SW 1271 (cell line): ENCODE data around the gene IP6K3.

Experiments used
- DNase-seq, 2 experiments: peaks; one replicate each; lab custom pipeline; 2025; lab: John Stamatoyannopoulos, UW

IP6K3 gene

DNA sequence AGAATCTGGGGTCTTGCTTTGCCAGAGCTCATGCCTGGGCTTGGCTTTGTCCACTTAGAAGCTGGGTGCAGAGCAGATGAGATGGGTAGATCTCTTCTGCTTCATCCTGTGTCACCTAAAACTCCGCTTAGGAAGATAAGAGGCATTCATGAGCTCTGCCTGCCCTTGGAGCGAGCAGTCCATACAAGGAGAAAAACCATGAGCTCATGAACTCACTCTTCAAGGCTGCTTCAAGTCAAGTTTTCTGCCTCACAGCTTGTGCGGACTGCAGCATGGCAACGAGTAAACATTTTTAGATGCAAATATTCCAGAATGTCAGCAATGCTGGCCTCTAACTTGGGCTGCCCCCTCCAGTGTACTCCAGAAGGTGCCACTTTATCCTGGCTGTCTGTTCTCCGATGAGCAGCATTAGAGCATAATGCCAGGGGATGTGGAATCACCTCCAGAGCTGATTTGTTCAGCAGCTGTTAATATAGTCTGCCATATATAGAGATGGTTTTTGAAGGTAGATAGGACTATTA lies 24.5 kb downstream of the IP6K3 start:
- no peak for DNase-seq

DNA sequence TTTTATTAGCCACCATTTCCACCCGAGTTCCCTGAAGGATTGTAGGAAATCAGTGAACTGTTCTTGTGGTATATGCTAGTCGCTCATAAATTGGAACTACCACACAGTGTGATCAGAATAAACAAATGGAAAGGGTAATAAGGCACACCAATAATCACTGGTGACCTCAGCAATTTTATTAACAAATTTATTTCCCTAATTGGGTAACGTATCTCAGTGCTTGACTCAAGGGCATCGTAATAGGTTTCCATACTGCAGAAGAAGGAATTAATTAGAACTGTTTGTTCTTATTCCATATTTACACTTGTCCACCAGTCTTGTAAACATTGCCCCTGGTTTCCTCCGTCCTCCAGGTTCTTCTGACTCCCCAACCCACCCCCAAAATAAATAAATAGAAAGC lies 25.2 kb downstream of the IP6K3 start:
- no peak for DNase-seq

DNA sequence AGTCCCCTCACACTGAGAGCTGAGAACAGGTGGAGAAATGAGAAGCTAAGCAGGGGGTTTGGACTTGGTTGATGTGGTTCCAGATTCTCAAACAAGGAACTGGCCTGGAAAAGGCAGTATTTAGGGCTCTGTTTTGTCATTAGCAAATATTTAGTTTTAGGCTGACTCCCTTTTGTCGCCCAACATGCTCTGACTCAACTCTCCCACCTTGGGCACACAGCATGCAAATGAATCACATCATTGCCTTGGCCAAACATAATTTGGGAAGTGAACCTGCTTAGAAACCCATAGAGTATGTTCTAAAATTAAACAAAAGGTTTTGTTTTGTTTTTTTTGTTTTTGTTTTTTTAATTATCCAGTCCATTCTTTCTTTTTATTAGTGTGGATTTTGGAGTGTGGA lies 25.7 kb downstream of the IP6K3 start:
- DNase-seq: no peak

DNA sequence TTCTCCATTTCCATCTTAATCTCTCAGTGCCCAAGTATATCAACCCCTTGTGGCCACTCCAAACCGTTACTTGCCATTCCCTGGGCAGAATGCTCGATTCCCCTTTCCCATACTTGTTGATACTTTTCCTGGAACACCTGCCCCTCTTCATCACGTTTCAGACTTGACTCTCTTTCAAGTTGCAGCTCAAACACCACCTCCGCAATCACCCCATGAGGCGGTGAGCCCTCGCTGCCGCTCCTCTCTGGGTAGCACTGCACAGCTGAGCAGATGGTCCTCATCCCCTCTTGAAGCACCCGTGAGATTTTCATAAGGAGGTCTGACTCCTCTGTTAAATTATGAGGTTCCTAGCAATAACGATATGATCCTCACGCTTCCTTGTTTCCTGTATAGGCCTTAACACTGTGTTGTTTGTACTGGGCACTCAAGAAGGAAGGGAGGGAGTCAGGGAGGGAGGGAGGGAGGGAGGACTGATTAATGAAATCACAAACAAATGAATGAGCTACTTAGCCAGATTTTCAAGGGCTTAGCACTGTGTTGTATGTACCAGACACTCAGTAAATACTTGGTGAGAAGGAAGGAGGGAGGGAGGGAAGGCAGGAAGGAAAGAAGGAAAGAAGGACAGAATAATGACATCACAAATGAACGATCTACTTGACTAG lies 27.2 kb downstream of the IP6K3 start:
- DNase-seq: no peak

DNA sequence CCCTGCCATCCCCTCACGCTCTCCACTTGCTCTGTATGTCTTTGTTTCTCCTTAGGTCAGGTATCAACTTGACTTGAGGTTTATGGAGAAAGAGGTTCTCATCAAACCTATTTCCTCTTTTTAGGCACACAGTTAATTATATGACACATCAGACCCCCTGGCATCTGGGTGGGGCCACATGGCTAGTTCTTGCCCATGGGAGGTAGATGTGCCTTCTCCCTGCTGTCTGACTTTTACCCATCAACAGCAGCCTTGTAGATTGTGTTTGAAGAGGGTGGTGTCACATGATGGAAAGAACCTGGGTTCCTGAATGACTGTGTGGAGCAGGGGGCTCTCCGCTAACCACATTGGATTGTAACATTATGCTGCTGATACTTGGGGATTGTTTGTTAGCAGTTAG lies 28.0 kb downstream of the IP6K3 start:
- DNase-seq: no peak

DNA sequence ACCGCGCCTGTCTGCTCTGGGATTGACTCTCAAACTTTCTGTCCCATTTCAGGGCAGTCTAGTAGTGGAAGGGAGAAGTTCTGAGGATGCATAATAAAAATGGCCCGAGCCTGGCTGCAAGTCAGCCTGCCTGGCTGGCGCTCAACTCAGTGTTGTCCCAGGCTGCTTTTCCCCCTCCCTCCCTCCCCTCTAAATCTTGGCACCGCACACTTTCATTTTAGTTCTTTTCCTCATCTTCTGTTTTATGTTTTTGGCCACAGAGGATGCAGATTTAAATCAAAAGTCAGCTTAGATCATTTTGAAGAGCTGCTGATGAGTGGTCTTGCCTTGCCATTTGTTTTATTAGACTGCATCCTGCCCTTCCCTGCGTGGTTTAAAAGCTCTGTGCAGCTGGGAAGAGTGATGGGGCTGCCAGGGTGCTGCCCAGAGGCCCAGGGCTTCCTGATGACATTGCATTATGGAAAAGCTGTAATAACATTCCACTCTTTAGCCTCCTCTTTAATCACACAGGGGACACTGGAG lies 28.7 kb downstream of the IP6K3 start:
- DNase-seq: no peak

DNA sequence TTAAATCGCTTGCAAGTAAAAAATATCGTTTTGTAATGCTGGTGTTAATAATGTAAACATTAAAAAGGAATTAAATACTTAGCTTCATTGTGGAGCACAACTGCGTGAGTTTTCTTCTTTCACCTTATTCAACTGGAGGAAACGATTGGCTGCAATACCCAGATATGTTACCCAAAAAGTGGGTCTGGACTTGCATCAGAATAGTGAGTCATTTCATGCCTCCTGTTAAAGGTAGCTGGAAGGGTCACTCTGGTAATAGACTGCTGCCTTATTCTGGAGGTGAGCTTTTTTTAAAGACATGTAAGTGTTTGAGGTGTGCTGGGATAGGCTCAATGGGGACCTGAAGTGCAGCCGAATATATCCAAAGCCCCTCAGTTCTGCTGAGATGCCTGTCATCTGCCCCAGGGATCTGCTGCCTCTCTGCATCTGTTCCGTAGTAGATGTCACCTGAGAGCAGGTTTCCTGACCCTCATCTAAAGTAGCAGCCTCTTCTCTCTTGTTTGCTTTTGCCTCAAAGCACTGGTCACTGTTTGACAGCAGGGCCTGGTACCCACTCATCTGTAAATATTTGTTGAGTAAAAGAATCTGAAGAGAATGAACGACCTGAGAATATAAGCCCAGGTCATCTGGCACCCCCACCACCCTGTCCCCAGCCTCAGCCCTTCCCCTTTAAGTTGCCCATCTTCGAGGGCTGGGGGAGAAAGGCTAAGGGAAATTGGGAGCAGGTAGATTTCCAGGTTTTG lies 29.6 kb downstream of the IP6K3 start:
- DNase-seq: no peak

DNA sequence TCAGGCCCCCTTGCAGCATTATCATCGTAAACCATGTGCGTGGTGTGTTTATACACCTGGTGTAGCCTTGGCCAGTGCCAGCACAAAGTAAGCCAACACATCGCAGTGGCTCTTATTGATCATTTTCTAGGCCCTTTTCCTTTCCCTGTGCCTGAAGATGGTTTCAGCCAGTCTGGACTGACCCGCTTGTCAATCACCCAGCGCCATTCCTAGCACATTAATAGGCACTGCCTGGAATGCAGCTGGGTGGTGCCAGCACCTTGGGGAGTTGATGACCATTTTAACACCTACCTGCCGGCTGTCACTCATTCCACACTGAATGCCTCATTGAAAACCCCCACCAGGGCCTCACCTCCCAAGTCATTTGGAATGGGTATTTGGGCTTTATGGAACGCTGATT lies 30.3 kb downstream of the IP6K3 start:
- no peak for DNase-seq

DNA sequence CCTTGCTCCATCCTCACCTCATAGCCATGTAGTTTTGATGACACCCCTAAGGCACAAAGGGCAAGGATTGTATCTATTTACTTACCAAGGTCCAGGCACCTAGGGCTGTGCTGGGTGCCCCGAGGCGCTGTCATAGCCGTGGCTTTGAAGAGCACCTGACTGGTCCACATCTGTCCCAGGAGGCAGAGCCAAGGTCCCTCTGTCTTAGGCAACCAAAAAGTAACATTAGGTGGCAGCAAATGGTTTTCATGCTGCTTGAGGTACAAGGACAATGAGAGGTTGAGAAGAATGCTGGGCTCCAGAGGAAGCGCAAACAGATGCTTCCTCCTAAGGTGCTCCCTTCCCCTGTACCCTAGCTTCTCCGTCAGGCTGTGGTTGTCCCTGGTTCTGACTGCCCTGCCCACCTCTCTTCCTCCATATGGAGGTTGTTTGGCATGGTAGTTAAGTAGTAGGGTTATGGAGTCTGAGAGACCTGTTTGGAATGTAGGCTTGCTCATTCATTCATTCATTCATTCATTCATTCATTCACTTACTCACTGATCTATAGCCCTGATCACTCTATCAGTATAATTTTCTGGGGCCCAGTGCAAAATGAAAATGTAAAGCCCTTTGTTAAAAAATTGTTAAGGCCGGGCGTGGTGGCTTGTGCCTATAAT lies 32.2 kb downstream of the IP6K3 start:
- no peak for DNase-seq

DNA sequence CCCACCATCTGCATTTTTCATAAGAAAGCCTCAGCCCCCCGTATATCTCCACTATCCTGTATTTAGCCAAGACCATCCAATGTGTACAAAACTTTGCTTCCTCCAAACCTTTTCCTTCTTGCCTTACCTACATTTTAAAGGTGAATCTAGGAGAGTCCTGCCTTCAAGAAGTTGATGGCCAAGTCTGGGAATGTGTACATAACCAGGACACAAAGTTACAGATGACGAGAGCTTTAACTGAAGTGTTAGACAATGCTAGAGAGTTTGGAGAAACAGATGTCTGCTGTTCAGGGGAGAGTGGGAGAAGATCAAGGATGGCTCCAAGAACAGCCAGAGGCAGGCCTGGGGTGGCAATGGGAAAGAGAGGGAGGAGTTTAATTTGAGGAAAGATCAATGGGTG lies 32.9 kb downstream of the IP6K3 start:
- DNase-seq: no peak

DNA sequence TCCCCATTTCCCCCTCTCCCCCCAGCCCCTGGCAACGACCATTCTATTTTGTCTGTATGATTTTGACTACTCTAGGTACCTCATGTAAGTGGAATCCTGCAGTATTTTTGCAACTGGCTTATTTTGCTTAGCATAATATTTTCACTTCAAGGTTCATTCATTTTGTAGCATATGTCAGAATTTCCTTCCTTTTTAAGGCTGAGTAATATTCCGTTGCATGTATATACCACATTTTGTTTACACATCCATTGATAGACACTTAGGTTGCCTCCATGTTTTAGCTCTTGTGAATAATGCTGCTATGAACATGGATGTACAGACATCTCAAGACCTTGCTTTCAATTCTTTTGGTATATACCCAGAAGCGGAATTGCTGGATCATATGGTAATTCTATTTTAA lies 33.8 kb downstream of the IP6K3 start:
- DNase-seq: no peak

DNA sequence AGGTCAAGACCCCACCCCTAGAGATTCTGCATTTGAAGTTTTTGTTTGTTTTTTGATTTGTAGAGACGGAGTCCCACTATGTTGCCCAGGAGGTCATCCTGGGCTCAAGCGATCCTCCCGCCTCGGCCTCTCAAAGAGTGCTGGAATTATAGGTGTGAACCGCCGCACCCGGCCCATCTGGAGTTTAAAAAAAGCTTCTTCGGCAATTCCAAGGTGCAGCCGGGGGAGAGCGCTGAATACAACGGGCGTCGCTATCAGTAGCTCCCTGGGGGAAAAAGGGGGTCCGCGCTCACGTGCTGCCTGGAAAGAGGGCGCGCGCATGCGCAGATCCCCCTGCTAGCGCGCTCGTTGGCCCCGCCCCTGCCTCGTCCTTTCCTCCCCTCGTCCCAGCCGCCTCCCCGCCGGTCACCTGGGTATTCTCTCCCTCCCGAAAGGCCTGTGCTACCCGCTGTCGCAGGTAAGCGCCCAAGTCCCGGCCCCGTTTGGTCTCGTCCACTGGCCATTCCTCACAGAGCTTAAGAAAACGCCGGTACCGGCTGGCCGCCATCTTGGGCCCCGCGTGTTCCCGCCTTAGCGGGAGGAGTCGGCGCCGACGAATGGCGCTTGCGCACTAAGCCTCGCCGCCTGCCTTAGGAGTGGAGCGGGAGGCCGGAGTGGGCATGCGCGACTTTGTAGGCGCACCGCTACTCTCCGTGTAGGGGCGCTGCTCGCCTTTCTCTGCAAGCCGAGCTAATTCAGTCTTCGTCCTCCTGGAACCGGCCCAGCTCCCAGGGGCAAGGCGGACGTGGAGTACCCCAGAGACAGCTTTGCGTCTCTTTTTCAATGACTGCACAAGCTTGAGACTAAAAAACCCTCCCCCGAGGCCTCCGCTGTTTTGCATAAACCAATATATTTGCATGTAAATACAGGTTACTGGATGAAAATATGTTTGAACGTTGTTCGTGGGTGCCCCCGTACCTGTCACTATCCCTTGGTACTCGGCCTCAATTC lies 35.3 kb downstream of the IP6K3 start, which contains the start of gene UQCC2:
Gene UQCC2 (minus strand): TSS at position 561 of the 990 bp plus-strand sequence. CDS start 14 bp downstream, at position 547.
- peak; percentile 79 to 93 for DNase-seq

DNA sequence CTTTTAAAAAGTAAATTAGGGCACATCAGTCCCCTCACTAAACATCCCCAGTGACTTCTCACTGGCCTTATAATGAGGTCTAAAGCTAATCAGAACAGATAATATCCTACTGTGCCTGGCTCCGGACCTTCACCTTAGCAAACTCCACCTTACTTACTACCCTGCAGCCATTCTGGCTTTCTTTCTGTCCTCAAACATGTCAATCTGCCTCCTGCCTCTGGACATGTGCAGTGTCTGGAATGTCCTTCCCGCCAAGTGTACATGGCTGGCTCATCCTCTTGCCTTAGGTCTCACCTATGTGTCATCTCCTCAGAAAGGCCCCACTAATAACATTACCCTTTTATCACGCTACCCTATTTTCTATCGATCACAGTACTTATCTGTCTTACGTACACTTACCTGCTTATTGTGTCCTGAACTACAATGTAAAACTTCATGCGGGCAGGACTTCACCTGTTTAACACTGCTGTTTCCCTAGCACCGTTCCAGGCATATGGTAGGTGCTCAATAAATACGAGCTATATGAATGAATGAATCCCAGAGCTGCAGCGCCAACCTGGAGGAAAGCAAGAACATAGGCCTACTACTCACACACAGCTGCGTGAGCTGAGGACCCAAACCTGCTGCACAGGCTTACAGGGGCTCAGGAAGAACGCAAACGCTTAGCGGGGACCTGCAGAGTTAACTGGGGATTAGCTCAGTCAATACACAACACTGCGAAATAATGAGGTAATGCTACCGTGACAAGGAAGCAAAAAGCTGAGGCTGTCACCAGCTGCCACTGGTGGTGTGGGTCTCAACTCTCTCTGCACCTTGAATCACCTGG lies 36.2 kb downstream of the IP6K3 start:
- DNase-seq: no peak

DNA sequence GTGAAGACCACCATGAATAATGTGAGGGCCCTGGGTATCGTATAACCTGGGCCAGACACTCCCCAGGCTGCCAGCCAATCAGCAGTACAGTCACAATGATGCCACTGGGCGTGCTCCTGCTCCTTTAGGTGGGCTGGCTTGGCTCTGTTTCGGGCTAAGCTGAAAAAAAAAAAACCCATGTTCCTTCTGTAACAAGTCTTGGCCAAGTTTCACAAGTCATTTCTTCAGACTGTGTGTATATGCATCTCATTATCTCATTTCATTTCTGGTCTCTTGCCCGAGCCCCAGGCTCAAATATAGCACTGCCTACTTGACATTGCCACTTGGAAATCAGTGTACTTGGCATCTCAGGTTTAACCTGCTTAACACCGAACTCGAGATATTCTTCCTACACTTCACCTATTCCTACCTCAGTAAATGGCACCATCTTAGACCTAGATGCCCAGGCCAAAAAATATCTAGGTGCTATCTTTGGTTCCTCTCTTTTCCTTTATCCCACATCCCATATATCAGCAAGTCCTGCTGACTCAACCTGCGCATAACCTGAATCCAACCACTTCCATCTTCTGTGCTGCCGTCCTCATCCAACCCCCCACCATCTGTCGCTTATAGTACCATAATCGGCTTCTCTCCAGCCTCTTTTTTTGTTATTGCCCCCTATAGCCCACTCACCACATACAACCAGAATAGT lies 37.0 kb downstream of the IP6K3 start:
- DNase-seq: no peak

DNA sequence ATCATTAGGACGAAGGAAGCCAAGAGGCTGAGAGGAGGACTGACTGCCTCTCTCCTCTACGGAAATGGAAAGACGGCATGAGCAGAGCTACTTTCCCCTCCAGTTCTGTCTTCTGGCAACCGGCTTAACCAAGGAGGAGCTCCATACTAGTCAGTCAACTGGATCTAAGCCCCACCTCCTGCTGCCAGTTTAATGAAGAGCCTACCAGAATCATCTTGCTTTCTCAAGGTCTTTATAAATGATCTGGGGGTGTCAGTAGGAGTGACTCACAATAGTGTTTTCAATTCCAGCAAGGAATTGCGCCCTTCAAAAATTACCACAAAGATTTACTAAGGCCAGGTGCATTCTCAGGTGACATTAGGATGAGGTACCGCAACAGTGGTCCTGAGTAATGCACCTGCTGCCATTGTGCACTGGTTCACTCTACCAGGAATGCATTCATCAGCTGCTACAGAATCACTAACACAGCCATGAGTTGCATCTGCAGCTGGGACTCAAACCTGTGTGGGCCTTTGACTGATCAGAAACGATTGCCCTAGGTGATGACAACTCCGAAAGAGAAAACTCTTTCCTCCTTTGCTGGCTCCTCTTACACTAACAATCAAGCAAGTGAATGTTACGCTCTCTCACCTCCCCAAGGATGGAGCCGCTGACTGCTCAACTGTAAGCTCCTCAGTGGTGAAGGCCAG lies 38.0 kb downstream of the IP6K3 start:
- DNase-seq: no peak

DNA sequence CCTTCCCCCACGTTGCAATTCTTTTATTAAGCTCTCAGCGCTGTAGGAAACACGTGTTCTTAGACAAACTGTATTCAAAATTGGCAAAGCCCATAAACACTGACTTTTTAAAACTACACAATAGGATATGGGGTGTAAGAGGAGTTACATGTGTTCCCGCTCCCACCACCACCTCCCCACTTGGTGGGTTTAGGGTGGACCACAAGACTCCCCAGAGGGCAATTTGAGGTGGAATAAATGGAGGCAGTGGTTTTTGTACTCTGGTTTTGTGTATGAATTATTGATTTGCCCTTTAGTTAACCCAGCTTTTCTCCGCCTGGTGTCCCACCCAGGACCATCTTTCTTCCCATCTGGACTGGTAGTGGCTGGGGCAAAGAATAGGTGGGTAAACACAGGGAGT lies 38.9 kb downstream of the IP6K3 start:
- DNase-seq: no peak

DNA sequence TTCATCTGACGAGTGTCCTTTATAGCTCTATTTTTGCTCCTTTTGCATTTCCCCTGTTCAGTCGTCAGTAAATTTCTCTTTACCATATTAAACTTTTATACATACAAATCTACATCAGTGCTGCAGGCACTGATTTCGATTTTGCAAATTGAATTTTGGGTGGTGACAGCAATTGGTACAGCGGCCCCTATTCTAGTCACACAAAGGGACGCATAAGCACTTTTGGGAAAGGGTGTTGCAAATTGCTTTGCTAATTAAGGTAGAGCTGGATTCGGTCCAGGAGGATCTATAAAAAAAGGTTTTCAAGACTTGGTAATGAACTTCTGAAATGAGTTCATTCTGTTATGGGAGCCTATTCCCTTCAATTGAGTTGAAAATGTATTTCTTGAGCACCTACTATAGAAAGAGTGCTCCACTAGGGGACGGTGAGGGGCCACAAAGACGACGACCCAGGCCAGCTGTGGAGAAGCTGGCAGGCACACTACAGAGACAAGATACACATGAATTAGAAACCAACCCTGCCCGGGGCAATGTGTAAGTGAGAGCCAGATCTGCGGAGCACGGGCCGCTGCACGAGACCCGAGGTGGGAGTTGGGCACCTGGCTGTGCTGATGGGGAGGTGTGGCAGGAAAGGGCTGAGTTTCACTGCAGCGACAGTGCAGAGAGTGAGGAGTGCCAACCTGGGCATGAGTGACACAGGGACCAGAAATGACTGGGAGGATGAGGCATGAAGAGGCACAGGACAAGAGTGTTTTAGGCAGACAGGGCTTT lies 40.6 kb downstream of the IP6K3 start:
- no peak for DNase-seq

DNA sequence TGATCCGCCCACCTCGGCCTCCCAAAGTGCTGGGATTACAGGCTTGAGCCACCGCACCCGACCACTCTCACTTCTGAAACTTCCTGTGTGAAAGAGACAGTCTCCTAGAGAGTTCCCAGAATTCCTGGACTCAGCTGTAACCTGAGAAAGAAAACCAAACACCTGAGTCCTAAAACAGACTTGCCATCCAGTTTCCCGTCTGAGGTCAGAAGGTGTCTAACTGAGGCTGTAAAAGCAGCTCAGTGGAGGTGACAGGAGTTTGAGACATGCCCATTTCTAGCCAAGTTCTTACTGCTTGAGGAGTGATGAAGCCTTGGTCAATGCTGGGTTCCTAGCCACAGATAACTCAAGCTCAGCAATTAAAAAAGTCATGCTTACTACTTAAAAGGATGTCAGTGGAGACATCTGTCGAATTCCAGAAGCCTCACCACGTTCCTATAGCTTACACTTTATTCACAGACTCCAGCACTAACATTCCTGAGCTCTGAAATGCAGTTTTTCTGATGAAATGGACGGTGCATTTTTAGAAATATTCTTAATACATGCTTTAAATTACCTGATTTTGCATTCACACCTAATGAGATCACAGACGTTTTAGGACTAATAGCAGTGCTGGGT lies 41.3 kb downstream of the IP6K3 start:
- no peak for DNase-seq
